ENCODE data around the gene GSTA5.
"Not testable (repeated sequence)": the region's sequence is repeated elsewhere in the genome, so short reads cannot be mapped to it uniquely, and the experiment has no call there.

Gene GSTA5

GRCh38 chr6:52840763-52841585, at the start of gene GSTA5:
GSTA5 (minus strand) TSS chr6:52840813.
- DNase-seq (ENCODE audit: low spot score) = no peak

GRCh38 chr6:52890018-52890417, 49.4 kb upstream of the GSTA5 start:
- no peak for DNase-seq (ENCODE audit: low spot score)

GRCh38 chr6:52887910-52888524, 47.4 kb upstream of the GSTA5 start:
- DNase-seq (ENCODE audit: low spot score) = no peak

- peak; percentile 81 for DNase-seq (ENCODE audit: low spot score)
Observed at GRCh38 chr6:52881996-52882841, 41.6 kb upstream of the GSTA5 start.

GRCh38 chr6:52881662-52881995, 41.0 kb upstream of the GSTA5 start:
- no peak for DNase-seq (ENCODE audit: low spot score)

GRCh38 chr6:52877786-52878185, 37.2 kb upstream of the GSTA5 start:
- no peak for DNase-seq (ENCODE audit: low spot score)

GRCh38 chr6:52877168-52877567, 36.6 kb upstream of the GSTA5 start:
- DNase-seq (ENCODE audit: low spot score) = peak; percentile 82

- DNase-seq (ENCODE audit: low spot score) = no peak
Observed at GRCh38 chr6:52876056-52876787, 35.6 kb upstream of the GSTA5 start.

- no peak for DNase-seq (ENCODE audit: low spot score)
Observed at GRCh38 chr6:52872031-52872430, 31.4 kb upstream of the GSTA5 start.

- no peak for DNase-seq (ENCODE audit: low spot score)
Observed at GRCh38 chr6:52871621-52872020, 31.0 kb upstream of the GSTA5 start.

- DNase-seq (ENCODE audit: low spot score) = not testable (repeated sequence)
Observed at GRCh38 chr6:52870335-52871091, 29.9 kb upstream of the GSTA5 start.

- not testable (repeated sequence) for DNase-seq (ENCODE audit: low spot score)
Observed at GRCh38 chr6:52868899-52869298, 28.3 kb upstream of the GSTA5 start.

GRCh38 chr6:52868240-52868639, 27.6 kb upstream of the GSTA5 start:
- DNase-seq (ENCODE audit: low spot score) = no peak

GRCh38 chr6:52861151-52861550, 20.5 kb upstream of the GSTA5 start:
- DNase-seq (ENCODE audit: low spot score) = not testable (repeated sequence)

GRCh38 chr6:52858416-52858815, 17.8 kb upstream of the GSTA5 start:
- DNase-seq (ENCODE audit: low spot score) = no peak

GRCh38 chr6:52856137-52856536, 15.5 kb upstream of the GSTA5 start:
- not testable (repeated sequence) for DNase-seq (ENCODE audit: low spot score)

- no peak for DNase-seq (ENCODE audit: low spot score)
Observed at GRCh38 chr6:52849137-52849536, 8.5 kb upstream of the GSTA5 start.

- no peak for DNase-seq (ENCODE audit: low spot score)
Observed at GRCh38 chr6:52846002-52846401, 5.4 kb upstream of the GSTA5 start.

GRCh38 chr6:52843605-52844004, 3.0 kb upstream of the GSTA5 start:
- no peak for DNase-seq (ENCODE audit: low spot score)

- DNase-seq (ENCODE audit: low spot score) = peak; percentile 72
Observed at GRCh38 chr6:52839124-52840055, 1.2 kb downstream of the GSTA5 start.
